HEK293 (cell line): ENCODE measurements around the gene VSIR.

Experiments used
- CTCF ChIA-PET: fragments of 350-600 bp; formaldehyde crosslinking; extraction: SDS; loops from one replicate; lab custom pipeline; 2021; ENCODE audit warnings: antibody characterized with exemption; lab: Yijun Ruan, JAX
- POLR2A ChIA-PET: fragments of 300-600 bp; formaldehyde crosslinking; extraction: SDS; loops from one replicate; lab custom pipeline; 2020; ENCODE audit warnings: antibody characterized with exemption, inconsistent platforms; lab: Yijun Ruan, JAX
- H3K27ac ChIP-seq: fragments of 200-500 bp; sonication (Bioruptor generic); 2 replicates; pipeline ENCODE4 v1.5.1; 2014; ENCODE audit warnings: low read depth, low read length, control low read depth, inconsistent platforms; ENCODE audit errors: extremely low read depth
- H3K36me3 ChIP-seq, 2 experiments: fragments of 200-500 bp in 1 of 2; sonication (Bioruptor generic) in 1 of 2; 1 replicate in 1 of 2; 2 replicates in 1 of 2; pipeline ENCODE4 v1.5.1; 2014 to 2017; ENCODE audit warnings: inconsistent platforms in 2 of 2, low read length in 2 of 2; ENCODE audit not compliant: control insufficient read depth in 2 of 2, insufficient read depth in 1 of 2
- H3K4me1 ChIP-seq: fragments of 200-500 bp; sonication (Bioruptor generic); 2 replicates; pipeline ENCODE4 v1.5.1; 2014; ENCODE audit warnings: mild to moderate bottlenecking, low read length, inconsistent platforms; ENCODE audit not compliant: control insufficient read depth, insufficient read depth
- H3K4me3 ChIP-seq: 2 replicates; pipeline ENCODE4 v1.5.1; 2011; ENCODE audit warnings: low read depth, mild to moderate bottlenecking, control low read depth, low read length, moderate library complexity
- H3K9me3 ChIP-seq: fragments of 200-500 bp; sonication (Bioruptor generic); 2 replicates; pipeline ENCODE4 v1.5.1; 2014; ENCODE audit warnings: low read depth, low read length, inconsistent platforms; ENCODE audit not compliant: control insufficient read depth, insufficient read depth
- AEBP2 ChIP-seq: fragments of 450-650 bp; formaldehyde crosslinking; IDR thresholded peaks from 2 replicates; pipeline ENCODE4 v1.5.1; 2016; ENCODE audit warnings: missing biosample characterization, missing genetic modification characterization, borderline replicate concordance
- BCL6B ChIP-seq: fragments of 450-650 bp; formaldehyde crosslinking; IDR thresholded peaks from 2 replicates; pipeline ENCODE4 v1.5.1; 2017; ENCODE audit warnings: missing biosample characterization, missing genetic modification characterization
- GLIS1 ChIP-seq: fragments of 450-650 bp; formaldehyde crosslinking; IDR thresholded peaks from 2 replicates; pipeline ENCODE4 v1.5.1; 2016; ENCODE audit warnings: missing biosample characterization, missing genetic modification characterization
- GLIS2 ChIP-seq: fragments of 450-650 bp; formaldehyde crosslinking; IDR thresholded peaks from 2 replicates; pipeline ENCODE4 v1.5.1; 2016; ENCODE audit warnings: missing biosample characterization, missing genetic modification characterization
- HOXA7 ChIP-seq: sonication (generic); formaldehyde crosslinking; IDR thresholded peaks from 2 replicates; pipeline ENCODE4 v1.8.1; 2022; ENCODE audit warnings: missing genetic modification reagents, borderline replicate concordance
- KLF10 ChIP-seq: fragments of 450-650 bp; IDR thresholded peaks from 2 replicates; pipeline ENCODE4 v1.5.1; 2018; ENCODE audit warnings: missing biosample characterization, mild to moderate bottlenecking, missing genetic modification characterization
- SP2 ChIP-seq: fragments of 450-650 bp; formaldehyde crosslinking; IDR thresholded peaks from 2 replicates; pipeline ENCODE4 v1.5.1; 2016; ENCODE audit warnings: missing biosample characterization, missing genetic modification characterization
- TRIM28 ChIP-seq: IDR thresholded peaks from 2 replicates; pipeline ENCODE4 v1.6.1; 2011; ENCODE audit warnings: low read length, control low read depth, borderline replicate concordance
- ZBTB17 ChIP-seq: fragments of 450-650 bp; formaldehyde crosslinking; IDR thresholded peaks from 2 replicates; pipeline ENCODE4 v1.5.1; 2016; ENCODE audit warnings: missing biosample characterization, missing genetic modification characterization
- ZBTB20 ChIP-seq: fragments of 450-650 bp; formaldehyde crosslinking; IDR thresholded peaks from 2 replicates; pipeline ENCODE4 v1.5.1; 2016; ENCODE audit warnings: missing biosample characterization, missing genetic modification characterization
- ZIC2 ChIP-seq: fragments of 450-650 bp; formaldehyde crosslinking; IDR thresholded peaks from 2 replicates; pipeline ENCODE4 v1.5.1; 2016; ENCODE audit warnings: missing biosample characterization, missing genetic modification characterization
- ZNF133 ChIP-seq: fragments of 450-650 bp; formaldehyde crosslinking; IDR thresholded peaks from 2 replicates; pipeline ENCODE4 v1.5.1; 2016; ENCODE audit warnings: missing biosample characterization, missing genetic modification characterization
- ZNF157 ChIP-seq: fragments of 450-650 bp; formaldehyde crosslinking; IDR thresholded peaks from 2 replicates; pipeline ENCODE4 v1.5.1; 2016; ENCODE audit warnings: missing biosample characterization, missing genetic modification characterization
- ZNF184 ChIP-seq: fragments of 450-650 bp; IDR thresholded peaks from 2 replicates; pipeline ENCODE4 v1.5.1; 2018; ENCODE audit warnings: missing biosample characterization, mild to moderate bottlenecking, missing genetic modification characterization
- ZNF202 ChIP-seq: fragments of 450-650 bp; formaldehyde crosslinking; IDR thresholded peaks from 2 replicates; pipeline ENCODE4 v1.5.1; 2016; ENCODE audit warnings: missing biosample characterization, missing genetic modification characterization, borderline replicate concordance
- ZNF248 ChIP-seq: fragments of 450-650 bp; formaldehyde crosslinking; IDR thresholded peaks from 2 replicates; pipeline ENCODE4 v1.5.1; 2017; ENCODE audit warnings: missing biosample characterization, missing genetic modification characterization
- ZNF596 ChIP-seq: fragments of 450-650 bp; IDR thresholded peaks from 2 replicates; pipeline ENCODE4 v1.5.0; 2018; ENCODE audit warnings: missing biosample characterization, mild to moderate bottlenecking, missing genetic modification characterization, moderate library complexity
- ZNF645 ChIP-seq: fragments of 450-650 bp; formaldehyde crosslinking; IDR thresholded peaks from 2 replicates; pipeline ENCODE4; 2016; ENCODE audit warnings: missing biosample characterization, missing genetic modification characterization
- ZNF701 ChIP-seq: fragments of 450-650 bp; formaldehyde crosslinking; IDR thresholded peaks from 2 replicates; pipeline ENCODE4 v1.5.1; 2016; ENCODE audit warnings: missing biosample characterization, missing genetic modification characterization
- ZNF776 ChIP-seq: fragments of 450-650 bp; formaldehyde crosslinking; IDR thresholded peaks from 2 replicates; pipeline ENCODE4 v1.5.0; 2017; ENCODE audit warnings: missing biosample characterization, missing genetic modification characterization, borderline replicate concordance
- ZNF785 ChIP-seq: fragments of 450-650 bp; formaldehyde crosslinking; IDR thresholded peaks from 2 replicates; pipeline ENCODE4 v1.5.1; 2016; ENCODE audit warnings: missing biosample characterization, missing genetic modification characterization
- TF ChIP-seq, protein P1 (sequence below): fragments of 450-650 bp; formaldehyde crosslinking; IDR thresholded peaks from 2 replicates; pipeline ENCODE4 v1.5.1; 2016; ENCODE audit warnings: missing biosample characterization, missing genetic modification characterization, borderline replicate concordance
- TF ChIP-seq, protein P2 (sequence below): IDR thresholded peaks from 2 replicates; pipeline ENCODE4 v1.6.1; 2011; ENCODE audit warnings: mild to moderate bottlenecking, low read depth, low read length, borderline replicate concordance
- TF ChIP-seq, protein P3 (sequence below): fragments of 450-650 bp; formaldehyde crosslinking; IDR thresholded peaks from 2 replicates; pipeline ENCODE4 v1.5.1; 2016; ENCODE audit warnings: missing biosample characterization, missing genetic modification characterization

Gene VSIR

DNA sequence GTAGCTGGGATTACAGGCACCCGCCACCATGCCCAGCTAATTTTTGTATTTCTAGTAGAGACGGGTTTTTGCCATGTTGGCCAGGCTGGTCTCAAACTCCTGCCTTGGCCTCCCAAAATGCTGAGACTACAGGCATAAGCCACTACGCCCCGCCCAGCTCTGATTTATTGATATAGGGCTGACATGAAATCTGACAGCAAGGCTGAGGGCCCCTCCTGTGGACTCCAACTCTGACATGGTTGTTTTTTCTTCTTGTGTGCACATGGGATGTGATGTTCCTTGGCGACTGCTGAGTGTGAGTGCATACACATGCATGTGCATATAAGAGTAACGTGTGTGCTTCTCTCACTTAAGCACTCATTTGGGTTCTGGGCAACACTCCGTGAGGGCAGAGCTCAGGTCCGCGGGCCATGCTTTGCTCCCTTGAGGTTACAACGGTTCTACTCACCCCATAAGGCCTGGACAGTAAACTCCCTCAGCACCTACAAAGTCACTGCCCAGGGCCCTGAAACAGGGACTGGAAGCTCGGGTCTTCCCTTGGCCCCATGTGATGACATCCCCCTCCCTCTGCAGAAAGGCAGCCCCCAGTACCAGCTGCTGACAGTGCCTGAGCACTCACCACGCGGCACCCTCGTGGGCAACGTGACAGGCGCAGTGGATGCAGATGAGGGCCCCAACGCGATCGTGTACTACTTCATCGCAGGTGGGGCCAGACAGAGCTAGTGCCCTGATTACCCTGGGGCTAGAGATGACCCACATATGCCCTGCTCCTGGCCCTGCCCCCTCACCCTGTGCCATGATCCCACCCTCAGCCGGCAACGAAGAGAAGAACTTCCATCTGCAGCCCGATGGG, 33.6 kb upstream of the VSIR start (continued):
- no peak for TF ChIP-seq KLF10 (tag by site-specific recombination)
- TF ChIP-seq ZNF184 (tag by site-specific recombination) = no peak
- no peak for TF ChIP-seq ZNF645 (tag by site-specific recombination)
- no peak for TF ChIP-seq GLIS1 (tag by site-specific recombination)
- no peak for TF ChIP-seq ZNF157 (tag by site-specific recombination)

DNA sequence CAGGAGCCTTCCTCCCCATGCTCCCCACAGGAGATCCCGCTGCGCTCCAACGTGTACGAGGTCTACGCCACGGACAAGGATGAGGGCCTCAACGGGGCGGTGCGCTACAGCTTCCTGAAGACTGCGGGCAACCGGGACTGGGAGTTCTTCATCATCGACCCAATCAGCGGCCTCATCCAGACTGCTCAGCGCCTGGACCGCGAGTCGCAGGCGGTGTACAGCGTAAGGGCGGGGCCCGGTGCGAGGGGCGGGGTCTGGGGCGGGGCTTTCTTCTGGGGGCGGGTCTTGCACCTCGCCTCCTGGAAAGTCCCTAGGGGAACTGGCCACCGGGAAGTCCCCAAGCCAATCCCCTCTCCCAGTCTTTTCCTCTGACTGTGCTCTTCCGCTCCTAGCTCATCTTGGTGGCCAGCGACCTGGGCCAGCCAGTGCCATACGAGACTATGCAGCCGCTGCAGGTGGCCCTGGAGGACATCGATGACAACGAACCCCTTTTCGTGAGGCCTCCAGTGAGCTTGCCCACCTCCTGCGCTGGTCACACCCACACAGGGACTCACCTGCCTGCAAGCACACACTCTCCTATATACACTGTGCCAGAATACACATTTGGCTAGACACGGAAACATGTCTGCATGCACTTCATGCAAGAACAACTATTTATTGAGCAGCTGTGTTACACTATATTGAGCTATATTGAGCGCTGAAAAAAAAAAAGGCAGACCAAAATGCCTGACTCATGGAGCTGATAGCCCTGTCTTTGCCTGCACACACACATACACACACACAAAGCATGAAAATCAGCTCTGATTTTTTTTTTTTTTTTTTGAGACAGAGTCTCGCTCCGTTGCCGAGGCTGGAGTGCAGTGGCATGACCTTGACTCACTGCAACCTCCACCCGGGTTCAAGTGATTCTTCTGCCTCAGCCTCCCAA, 32.7 kb upstream of the VSIR start:
- Histone ChIP-seq H3K4me1 (no peaks in the 10 kb centered on the region), H3K36me3 (no peaks in the 10 kb centered on the region), H3K27ac (no peak overlapping the region), H3K4me3 (no peak overlapping the region), H3K9me3 (no peaks in the 10 kb centered on the region)
- POLR2A ChIA-PET = interaction anchor here (0.7 to 1.1 kb wide), 2 partner anchors 33 to 43 kb away, joined by 3 to 4 read pairs; partner anchors contain the start of gene VSIR
- CTCF ChIA-PET = interaction anchor here (0.7 to 2.5 kb wide), 3 partner anchors 16 to 109 kb away, joined by 3 to 12 read pairs (median 7); partner anchors contain the start of gene VSIR
- TF ChIP-seq TRIM28 = no peak
- no peak for TF ChIP-seq ZNF776 (tag by site-specific recombination)
- TF ChIP-seq, protein P1, sequence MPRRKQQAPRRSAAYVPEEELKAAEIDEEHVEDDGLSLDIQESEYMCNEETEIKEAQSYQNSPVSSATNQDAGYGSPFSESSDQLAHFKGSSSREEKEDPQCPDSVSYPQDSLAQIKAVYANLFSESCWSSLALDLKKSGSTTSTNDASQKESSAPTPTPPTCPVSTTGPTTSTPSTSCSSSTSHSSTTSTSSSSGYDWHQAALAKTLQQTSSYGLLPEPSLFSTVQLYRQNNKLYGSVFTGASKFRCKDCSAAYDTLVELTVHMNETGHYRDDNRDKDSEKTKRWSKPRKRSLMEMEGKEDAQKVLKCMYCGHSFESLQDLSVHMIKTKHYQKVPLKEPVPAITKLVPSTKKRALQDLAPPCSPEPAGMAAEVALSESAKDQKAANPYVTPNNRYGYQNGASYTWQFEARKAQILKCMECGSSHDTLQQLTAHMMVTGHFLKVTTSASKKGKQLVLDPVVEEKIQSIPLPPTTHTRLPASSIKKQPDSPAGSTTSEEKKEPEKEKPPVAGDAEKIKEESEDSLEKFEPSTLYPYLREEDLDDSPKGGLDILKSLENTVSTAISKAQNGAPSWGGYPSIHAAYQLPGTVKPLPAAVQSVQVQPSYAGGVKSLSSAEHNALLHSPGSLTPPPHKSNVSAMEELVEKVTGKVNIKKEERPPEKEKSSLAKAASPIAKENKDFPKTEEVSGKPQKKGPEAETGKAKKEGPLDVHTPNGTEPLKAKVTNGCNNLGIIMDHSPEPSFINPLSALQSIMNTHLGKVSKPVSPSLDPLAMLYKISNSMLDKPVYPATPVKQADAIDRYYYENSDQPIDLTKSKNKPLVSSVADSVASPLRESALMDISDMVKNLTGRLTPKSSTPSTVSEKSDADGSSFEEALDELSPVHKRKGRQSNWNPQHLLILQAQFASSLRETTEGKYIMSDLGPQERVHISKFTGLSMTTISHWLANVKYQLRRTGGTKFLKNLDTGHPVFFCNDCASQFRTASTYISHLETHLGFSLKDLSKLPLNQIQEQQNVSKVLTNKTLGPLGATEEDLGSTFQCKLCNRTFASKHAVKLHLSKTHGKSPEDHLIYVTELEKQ (tag by site-specific recombination) = no peak
- TF ChIP-seq ZBTB17 (tag by site-specific recombination) = peak; percentile 16; the same call in 1 of the 2 replicates
- peak; percentile 72 for TF ChIP-seq GLIS1 (tag by site-specific recombination)
- TF ChIP-seq GLIS2 (tag by site-specific recombination) = peak; percentile 54
- TF ChIP-seq, protein P2, sequence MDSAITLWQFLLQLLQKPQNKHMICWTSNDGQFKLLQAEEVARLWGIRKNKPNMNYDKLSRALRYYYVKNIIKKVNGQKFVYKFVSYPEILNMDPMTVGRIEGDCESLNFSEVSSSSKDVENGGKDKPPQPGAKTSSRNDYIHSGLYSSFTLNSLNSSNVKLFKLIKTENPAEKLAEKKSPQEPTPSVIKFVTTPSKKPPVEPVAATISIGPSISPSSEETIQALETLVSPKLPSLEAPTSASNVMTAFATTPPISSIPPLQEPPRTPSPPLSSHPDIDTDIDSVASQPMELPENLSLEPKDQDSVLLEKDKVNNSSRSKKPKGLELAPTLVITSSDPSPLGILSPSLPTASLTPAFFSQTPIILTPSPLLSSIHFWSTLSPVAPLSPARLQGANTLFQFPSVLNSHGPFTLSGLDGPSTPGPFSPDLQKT = no peak
- no peak for TF ChIP-seq ZIC2 (tag by site-specific recombination)
- TF ChIP-seq HOXA7 = no peak
- no peak for TF ChIP-seq BCL6B
- TF ChIP-seq ZNF202 (tag by site-specific recombination) = no peak
- TF ChIP-seq ZNF184 (tag by site-specific recombination) = no peak
- TF ChIP-seq ZNF133 (tag by site-specific recombination) = no peak
- no peak for TF ChIP-seq AEBP2 (tag by site-specific recombination)
- no peak for TF ChIP-seq ZNF785
- TF ChIP-seq, protein P3, sequence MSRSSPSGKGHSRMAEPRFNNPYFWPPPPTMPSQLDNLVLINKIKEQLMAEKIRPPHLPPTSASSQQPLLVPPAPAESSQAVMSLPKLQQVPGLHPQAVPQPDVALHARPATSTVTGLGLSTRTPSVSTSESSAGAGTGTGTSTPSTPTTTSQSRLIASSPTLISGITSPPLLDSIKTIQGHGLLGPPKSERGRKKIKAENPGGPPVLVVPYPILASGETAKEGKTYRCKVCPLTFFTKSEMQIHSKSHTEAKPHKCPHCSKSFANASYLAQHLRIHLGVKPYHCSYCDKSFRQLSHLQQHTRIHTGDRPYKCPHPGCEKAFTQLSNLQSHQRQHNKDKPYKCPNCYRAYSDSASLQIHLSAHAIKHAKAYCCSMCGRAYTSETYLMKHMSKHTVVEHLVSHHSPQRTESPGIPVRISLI (tag by site-specific recombination) = no peak
- no peak for TF ChIP-seq ZNF701 (tag by site-specific recombination)
- TF ChIP-seq ZBTB20 (tag by site-specific recombination) = no peak
- TF ChIP-seq ZNF596 = no peak
- TF ChIP-seq SP2 (tag by site-specific recombination) = peak; percentile 71
- TF ChIP-seq ZNF248 (tag by site-specific recombination) = no peak
